Measurements from ENCODE around the gene SHD.
"Not testable (repeated sequence)": the region's sequence is repeated elsewhere in the genome, so short reads cannot be mapped to it uniquely, and the experiment has no call there.

Gene SHD

DNA sequence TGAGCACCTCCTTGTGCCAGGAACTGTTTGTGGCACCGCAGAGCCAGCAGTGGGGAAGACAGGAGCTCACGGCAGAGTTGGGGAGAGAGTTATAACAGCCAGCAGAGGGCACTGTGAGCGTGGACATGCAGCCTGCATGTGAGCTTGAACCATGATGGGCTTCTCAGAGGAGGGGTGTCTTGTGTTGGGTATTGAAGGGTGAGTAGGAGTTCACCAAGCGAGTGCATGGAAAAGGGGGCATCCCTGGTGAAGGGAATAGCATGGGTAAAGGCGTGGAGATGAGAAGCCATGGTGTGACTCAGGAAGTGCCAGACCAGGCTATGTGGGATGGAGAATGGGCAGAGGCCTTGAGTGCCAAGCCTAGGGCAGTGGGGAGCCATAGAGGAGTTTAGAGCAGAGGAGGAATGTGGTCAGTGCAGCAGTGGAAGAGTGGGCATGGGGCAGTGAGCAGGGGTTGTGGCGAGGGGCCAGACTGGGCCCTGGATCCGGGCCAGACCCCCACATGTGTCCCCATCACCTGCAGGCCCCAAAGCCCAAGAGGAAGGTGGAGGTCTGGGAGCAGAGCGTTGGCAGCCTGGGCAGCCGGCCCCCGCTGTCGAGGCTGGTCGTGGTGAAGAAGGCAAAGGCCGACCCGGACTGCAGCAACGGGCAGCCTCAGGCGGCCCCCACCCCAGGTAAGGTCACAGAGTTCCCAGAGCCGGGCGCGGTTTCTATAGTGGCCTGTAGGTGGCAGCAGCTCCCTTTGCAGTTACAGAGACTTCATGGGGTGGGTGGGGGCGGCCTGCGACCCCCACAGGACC, 11.8 kb upstream of the SHD start:
- DNase-seq (ENCODE audit: low read depth in 2 of 2) = peak; percentile 20 to 45

DNA sequence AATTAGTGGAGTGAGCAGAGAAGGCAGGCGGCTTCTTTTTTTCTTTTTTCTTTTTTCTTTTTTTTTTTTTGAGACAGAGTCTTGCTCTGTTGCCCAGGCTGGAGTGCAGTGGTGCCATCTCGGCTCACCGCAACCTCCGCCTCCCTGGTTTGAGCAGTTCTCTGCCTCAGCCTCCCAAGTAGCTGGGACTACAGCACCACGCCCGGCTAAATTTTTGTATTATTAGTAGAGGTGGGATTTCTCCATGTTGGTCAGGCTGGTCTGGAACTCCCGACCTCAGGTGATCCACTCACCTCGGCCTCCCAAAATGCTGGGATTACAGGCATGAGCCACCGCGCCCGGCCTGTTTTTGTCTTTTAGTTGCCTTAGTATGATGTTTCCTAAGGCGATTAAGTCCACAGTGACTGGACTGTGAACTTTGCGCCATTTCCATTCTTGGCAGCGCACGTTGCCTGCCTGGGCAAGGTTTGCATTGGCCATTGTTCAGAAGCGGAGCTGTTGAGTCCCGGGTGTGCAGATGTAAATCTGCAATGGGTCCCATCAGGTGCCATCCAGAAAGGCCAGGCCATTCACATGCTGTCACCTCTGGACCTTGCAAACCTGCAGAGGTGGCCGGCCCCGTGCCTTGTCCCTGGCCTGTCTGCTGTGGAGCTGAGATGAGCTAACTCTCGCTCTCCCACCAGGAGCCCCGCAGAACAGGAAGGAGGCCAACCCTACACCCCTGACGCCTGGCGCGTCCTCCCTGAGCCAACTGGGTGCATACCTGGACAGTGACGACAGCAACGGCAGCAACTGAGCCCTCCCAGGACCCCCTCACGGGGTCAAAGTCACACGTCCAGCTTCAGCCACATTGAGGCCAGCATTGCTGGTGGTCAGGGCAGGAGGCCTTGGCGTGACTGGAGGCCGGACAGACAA, 10.9 kb upstream of the SHD start:
- no peak for DNase-seq (ENCODE audit: low read depth in 2 of 2)

DNA sequence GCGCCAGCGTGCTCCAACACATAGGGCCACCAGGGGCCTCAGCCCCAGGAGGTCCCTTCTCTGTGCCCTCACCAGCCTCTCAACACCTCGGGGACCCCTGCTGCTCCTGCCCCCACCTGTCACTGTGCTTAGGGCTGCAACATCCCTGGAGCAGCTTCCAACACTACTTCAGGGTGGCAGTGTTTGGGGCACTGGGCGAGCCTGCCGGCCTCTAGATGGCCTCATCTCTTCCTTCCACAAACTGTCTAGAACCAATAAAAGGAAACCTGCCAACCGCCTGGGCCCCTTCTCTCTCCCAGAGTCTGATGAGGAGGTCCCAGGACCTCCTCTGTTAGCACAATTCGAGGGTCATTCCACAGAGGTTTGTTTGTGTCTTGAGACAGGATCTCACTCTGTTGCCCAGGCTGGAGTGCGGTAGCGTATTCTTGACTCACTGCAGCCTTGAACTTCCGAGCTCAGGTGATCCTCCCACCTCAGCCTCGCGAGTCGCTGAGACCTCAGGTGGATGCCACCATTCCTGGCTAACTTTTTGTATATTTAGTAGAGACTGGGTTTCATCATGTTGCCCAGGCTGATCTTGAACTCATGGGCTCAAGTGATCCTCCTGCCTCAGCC, 10.1 kb upstream of the SHD start:
- DNase-seq (ENCODE audit: low read depth in 2 of 2) = no peak

DNA sequence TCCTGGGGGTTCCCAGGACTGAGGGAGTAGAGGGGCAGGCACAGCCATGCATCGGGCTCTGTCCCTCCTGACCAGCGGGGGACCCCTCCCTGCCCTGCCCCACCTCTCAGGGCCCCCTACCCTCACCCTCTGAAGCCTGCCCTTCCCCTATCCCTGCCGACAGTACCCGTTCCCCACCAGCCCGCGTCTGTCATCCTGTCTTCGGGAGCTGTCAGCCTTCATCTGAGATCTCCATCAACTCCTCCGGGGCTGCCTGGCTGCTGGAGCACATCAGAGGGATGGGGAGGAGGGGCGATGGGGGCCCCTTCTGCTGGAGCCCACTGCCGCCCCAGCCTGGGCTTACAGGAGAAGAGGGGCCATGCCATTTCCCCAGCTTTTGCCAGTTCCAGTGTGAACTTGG, 6.2 kb upstream of the SHD start:
- DNase-seq (ENCODE audit: low read depth in 2 of 2) = no peak

DNA sequence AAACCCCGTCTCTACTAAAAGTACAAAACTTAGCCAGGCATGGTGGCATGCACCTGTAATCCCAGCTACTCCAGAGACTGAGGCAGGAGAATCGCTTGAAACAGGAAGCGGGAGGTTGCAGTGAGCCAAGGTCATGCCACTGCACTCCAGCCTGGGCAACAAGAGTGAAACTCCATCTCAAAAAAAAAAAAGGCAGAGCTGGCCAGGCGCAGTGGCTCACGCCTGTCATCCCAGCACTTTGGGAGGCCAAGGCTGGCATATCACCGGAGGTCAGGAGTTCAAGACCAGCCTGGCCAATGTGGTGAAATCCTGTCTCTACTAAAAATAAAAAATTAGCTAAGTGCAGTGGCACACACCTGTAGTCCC, 4.8 kb upstream of the SHD start:
- not testable (repeated sequence) for DNase-seq (ENCODE audit: low read depth in 2 of 2)

DNA sequence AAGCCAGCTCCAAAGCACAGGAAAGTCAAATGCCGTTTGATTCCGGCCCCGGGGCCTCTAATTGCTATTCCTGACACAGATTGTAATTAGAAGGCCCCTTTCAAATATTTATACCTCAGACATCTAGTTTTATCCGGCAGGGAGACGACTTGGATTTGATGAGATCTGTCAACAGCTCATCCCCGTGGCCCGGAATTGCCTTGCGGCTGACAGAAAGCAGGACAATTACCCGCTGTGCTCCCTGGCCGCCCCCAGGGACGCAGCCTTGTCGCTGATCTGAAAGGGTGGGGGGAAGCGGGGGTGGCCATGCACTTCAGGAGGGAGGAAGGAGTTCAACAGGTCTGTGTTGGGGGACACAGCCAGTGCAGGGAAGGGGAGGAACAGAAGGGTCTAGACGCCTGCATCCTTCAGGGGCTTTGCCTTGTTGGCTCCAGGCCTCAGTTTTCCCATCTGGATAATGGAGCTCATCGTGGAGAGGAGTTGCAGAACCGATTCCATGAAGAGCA, 1.8 kb upstream of the SHD start:
- DNase-seq (ENCODE audit: low read depth in 2 of 2) = no peak

DNA sequence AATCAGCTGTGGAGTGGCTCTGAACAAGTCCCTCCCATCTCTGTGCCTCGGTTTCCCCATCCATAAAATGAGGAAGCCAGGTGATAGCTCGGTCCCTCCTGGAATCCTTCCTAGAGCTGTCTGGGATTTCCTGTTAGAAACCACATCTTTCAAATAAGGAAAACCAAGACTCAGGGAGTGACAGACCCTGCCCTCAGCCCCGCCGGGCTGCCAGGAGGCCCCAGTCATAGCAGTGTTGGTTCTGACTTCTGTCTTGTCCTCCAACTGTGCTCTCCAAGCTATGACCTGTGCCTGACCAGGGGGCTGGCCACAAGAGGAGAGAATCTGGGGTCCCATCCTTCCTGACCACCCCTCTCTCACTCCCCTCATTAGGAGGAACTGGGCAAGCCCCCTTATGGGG, 1.1 kb upstream of the SHD start:
- no peak for DNase-seq (ENCODE audit: low read depth in 2 of 2)

DNA sequence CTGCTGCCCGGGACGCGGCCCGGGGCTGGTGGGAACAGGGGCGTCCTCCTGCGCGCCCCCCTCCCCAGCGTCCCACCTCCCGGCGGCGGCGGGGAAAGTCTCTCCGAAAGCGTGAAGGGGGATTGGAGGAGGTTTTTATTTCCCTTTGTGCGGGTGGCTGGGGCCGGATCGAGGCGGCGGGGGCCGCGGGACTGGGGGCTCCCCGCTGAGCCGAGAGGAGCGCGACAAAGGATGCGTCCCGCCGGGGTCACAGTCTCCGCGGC, 132 bp downstream of the SHD start:
- no peak for DNase-seq (ENCODE audit: low read depth in 2 of 2)

DNA sequence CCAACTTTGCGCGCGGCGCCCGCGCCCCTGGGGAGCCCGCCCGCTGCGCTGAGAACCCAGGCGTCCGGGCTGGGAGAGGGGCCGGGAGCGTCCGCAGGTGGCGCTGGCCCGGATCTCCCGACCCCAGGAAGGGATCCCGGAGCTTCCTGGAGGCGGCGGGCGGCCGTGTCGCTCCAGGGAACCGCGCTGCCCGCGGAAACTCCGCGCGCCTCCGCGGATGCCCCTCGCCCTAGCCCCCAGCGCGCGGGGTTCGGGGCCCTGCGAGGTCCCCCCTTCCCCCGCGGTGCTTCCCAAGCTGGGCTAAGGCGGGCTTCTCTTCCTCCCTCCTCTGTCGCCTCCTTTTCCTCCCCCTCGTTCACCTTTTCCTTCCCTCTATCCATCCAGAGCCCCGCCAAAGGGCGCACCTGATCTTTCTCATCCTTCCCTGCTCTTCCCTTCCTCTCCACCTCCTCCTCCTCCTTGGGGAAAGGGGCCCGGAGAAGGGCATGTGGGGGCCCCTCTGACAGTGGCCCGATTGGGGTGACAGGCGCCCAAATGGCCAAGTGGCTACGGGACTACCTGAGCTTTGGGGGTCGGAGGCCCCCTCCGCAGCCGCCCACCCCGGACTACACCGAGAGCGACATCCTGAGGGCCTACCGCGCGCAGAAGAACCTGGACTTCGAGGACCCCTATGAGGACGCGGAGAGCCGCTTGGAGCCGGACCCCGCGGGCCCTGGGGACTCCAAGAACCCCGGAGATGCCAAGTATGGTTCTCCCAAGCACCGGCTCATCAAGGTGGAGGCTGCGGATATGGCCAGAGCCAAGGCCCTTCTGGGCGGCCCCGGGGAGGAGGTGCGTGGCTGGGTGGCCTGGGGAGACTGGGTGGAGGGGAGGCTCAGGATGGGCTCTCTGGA, 710 bp downstream of the SHD start:
- DNase-seq (ENCODE audit: low read depth in 2 of 2) = no peak

DNA sequence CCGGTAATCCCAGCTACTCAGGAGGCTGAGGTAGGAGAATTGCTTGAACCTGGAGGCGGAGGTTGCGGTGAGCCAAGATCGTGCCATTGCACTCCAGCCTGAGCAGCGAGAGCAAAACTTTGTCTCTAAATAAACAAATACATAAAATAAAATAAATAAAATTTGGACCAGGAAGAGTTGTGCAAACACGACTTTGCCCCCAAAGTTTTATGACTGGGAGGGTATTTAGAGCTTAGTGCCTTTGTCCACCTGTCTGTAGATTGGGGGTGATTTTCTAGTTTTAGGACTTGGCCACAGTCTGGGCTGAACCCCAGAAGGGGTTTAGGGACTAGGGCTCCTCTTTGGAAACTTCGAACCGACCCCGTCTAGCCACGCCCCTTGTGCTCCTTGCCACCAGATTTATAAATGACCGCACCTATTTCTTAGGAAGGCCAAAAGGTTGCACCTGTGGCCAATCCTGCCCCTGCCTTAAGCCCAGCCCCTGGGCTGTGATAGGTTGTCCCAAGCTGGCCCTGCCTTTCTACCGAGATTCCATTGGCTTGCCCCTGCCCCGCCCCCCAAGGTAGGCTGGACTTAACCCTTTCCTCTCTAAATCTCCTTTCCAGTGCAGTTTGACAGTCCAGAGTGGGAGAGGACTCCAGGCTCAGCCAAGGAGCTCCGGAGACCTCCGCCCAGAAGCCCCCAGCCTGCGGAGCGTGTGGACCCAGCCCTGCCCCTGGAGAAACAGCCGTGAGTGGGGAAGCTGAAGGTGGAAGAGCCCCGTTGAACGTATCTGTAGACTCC, 5.3 kb downstream of the SHD start:
- DNase-seq (ENCODE audit: low read depth in 2 of 2) = no peak

DNA sequence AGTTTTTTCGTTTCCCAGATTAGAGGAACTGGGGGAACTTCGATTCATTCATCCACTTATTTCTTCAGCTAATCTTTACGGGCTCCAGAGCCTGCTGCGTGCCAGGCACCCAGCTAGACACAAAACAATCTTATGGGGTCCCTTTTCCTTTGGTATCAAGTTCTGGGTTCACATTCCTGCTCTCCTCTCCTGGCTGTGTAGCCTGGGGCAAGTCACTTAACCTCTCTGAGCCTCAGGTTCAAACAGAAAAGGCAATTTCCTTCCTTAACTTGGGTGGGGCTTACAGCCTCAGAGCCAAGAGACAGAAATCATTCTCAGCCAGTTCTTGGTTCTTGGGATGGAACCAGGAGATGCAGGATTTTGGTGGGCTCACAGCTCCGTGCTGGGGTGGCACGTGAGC, 5.9 kb downstream of the SHD start:
- no peak for DNase-seq (ENCODE audit: low read depth in 2 of 2)

DNA sequence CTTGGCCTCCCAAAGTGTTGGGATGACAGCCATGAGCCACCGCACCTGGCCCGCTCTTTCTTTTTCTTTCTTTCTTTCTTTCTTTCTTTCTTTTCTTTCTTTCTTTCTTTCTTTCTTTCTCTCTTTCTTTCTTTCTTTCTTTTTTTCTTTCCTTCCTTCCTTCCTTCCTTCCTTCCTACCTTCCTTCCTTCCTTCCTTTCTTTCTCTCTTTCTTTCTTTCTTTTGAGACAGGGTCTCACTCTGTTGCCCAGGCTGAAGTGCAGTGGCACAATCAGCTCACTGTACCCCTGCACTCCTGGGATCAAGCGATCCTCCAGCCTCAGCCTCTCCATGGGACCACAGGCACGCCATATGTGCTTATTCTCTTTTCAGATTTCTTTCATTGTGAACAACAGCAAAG, 7.1 kb downstream of the SHD start:
- DNase-seq (ENCODE audit: low read depth in 2 of 2) = not testable (repeated sequence)

DNA sequence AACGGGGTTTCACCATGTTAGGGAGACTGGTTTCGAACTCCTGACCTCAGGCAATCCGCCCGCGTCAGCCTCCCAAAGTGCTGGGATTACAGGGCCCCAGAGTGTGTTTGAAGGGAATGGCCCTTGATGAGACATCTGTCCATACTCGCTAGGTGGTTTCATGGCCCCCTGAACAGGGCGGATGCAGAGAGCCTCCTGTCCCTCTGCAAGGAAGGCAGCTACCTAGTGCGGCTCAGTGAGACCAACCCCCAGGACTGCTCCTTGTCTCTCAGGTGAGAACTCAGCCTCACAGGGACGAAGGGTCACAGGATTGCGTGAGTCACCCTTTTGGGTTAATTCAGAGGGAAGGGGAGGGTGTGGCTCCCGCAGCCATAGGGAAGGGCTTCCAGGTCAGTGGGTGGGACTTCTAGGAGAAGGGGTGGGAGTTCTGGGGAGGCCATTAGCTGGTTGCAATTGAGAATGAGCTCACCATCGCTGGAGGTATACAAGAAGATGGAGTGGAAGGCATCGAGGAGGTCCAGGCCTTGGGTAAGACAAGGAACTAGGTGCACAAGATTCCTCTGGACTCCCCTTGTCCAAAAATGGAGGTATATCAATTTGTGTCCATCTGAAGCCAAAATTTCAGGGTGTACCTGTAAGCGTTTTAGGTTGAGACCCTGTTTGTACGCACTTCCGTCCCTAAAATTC, 9.2 kb downstream of the SHD start:
- no peak for DNase-seq (ENCODE audit: low read depth in 2 of 2)

DNA sequence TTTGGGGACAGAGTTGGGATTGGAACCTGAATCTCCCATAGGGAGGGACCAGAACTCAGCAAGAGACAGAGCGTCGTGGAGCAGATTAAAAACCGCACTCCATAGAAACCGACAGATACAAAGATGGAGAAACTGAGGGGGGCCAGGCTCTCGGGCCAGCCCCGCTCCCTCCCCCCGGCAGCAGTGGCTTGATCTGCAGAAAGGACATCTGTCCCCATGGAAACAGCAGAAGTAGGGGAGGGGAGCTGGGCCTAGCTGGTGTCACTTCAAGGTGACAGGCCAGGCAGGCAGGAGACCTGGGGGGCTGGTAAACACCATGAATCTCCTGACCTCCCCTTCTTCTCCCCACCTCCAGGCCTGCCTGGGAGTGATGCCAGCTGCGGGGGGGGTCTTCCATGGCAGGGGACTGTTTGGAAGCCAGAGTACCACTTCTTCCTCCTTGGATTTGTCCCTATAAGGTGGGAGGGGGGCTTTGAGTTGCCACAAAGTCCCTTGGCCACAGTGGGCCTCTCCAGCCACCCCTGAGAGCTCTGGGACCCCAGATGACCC, 12.2 kb downstream of the SHD start:
- no peak for DNase-seq (ENCODE audit: low read depth in 2 of 2)

DNA sequence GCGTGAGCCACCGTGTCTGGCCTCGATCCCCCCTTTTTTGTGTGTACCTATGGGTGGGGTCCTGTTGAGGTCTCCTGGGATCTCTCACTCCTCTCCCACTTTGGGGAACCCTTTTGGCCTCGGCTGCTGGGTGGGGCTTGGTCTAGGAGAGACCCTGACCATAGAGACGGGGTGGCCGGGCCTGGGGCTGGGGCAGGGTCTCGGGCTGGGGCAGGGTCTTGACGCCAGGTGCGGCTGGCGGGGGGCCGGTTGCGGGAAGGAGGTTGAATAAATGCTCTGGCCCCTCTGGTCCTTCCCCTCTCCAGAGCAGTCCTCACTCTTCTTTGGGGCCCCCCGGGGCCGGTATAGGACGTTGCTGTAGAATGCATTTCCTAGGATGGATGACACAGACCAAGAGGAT, 13.4 kb downstream of the SHD start:
- DNase-seq (ENCODE audit: low read depth in 2 of 2) = no peak

DNA sequence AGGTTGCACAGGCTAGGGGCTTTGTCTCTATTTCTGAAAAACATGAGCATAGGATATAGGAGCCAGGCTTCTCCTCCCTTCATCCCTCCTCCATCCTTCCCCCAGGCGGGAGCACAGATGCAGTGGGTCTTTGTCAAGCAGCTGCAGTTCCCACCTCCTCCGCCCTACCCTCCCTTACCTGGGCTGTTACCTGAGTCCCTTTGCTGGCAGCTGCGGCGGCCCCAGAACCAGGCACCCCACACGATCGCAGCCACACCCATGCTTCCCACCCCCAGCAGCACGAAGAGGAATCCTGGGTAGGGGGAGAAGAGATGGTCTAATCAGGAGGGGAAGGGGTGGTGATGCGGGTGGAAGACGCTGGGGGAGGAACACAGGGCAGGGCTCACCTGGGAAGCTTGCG, 15.3 kb downstream of the SHD start:
- no peak for DNase-seq (ENCODE audit: low read depth in 2 of 2)

DNA sequence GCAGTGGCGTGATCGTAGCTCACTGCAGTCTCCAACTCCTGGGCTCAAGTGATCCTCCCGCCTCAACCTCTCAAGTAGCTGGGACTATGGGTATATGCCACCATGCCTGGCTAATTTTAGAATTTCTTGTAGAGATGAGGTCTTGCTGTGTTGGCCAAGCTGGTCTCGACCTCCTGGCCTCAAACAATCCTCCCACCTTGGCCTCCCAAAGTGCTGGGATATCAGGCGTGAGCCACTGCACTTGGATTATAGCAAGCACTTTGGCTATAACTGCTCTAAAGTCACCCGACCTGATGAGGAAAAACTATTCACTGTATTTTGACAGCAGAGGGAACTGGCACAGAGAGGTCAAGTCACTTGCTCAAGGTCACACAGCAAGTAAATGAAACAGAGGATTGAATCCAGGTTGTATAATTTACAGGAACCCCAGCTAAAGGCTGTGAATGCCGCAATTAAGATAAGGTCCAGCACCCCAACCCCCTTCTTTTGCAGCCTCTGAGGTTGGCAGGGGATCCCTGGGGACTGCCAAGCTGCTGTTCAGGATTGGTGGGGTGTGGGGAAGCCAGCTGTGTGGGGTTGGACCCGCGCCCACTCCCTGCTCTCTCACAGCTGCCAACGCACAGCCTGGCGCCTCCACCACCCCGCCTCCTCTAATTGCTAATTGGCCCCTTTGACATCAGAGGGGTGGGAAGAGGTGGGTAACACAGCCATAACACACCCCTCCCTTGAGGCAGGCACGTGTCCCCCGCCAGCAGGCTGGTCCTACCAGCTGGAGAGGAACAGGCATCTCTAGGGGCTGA, 17.1 kb downstream of the SHD start:
- DNase-seq (ENCODE audit: low read depth in 2 of 2) = no peak

DNA sequence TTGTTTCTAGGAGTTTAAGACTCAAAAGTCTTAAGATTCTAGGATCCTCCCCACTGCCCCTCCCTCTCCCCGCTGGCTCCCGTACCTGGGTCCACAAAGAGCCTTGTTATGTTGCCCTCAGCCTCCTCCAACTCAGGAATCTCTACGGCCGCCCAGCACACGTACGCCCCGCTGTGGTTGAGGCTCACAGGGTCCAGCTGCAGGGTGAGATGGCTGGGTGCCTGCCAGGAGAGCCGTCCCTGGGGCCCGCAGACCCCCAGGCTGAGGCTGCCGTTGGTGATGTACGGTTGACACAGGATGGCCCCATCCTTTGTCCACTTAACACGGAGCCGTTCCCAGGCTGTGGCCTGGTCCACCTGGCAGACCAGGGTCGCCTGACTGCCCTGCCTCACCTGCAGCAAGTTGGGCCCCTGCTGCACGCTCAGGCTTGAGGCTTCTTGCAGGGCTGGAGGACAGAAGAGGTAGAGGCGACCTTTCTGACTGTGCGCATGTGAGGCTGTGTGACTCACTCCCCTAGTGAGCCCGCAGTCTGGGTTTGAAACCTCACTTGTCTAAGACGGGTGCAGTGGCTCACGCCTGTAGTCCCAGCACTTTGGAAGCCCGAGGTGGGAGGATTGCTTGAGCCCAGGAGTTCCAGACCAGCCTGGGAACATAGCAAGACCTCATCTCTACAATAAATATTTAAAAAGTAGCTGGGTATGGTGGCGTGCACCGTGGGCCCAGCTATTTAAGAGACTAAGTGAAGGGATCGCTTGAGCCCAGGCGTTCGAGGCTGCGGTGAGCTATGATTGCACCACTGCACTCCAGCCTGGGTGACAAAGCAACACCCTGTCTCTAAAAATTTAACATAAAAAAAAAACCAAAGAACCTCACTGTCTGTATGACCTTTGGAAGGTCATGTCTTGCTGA, 19.1 kb downstream of the SHD start:
- DNase-seq (ENCODE audit: low read depth in 2 of 2) = no peak
